GM12878 (cell line): Measurements from ENCODE around the gene DEFB114. TPM values are rescaled to one million over a fixed set of nuclear protein-coding genes. Genes with fewer than 3 reads are reported as not detected.

Source experiments
- ATAC-seq: fragments of 200-7000 bp; cut with Tn5 transposase; 3 replicates; pipeline ENCODE4 v1.9.1; 2020; ENCODE audit warnings: mild to moderate bottlenecking, moderate library complexity
- BruUV-seq: library from RNA; stranded (reverse); fragments of 400-500 nt; replicated peaks from 2 replicates; lab custom pipeline; 2021; lab: Mats Ljungman, UMichigan
- CTCF ChIA-PET: fragments of 300-600 bp; sonication (Branson Sonifier 250); formaldehyde crosslinking; extraction: SDS; loops from one replicate; lab custom pipeline; 2021; ENCODE audit warnings: inconsistent platforms; lab: Yijun Ruan, JAX
- POLR2A ChIA-PET: fragments of 350-600 bp; formaldehyde crosslinking; extraction: SDS; loops from one replicate; lab custom pipeline; 2021; ENCODE audit warnings: inconsistent platforms; lab: Charles Lee
- RAD21 ChIA-PET: fragments of 300-600 bp; sonication (Branson Sonifier 250); formaldehyde crosslinking; loops from one replicate; lab custom pipeline; 2023; ENCODE audit warnings: antibody characterized with exemption; ENCODE audit not compliant: unreplicated experiment; lab: Charles Lee
- SMC1A ChIA-PET: fragments of 300-600 bp; sonication (Branson Sonifier 250); formaldehyde crosslinking; loops from one replicate; lab custom pipeline; 2023; ENCODE audit not compliant: unreplicated experiment, uncharacterized antibody; lab: Charles Lee
- DNase-seq: peaks from one replicate; pipeline ENCODE4 v3.0.0-alpha.2; 2011; ENCODE audit warnings: low read depth, low spot score
- FAIRE-seq: peaks from 3 replicates; lab custom pipeline; 2011; peaks lifted over from hg19 to GRCh38; lab: Jason Lieb, UNC
- H2AFZ ChIP-seq: 2 replicates; pipeline ENCODE4 v1.6.0; 2011; ENCODE audit warnings: low read depth, low read length, control low read depth; ENCODE audit not compliant: control insufficient read depth
- H3K27ac ChIP-seq: 2 replicates; pipeline ENCODE4 v1.5.1; 2011; ENCODE audit warnings: control low read depth; ENCODE audit not compliant: control insufficient read depth, insufficient read depth
- H3K27me3 ChIP-seq, 2 experiments: replicated peaks in 1 of 2; 2 replicates each; pipeline versions ENCODE4 v1.6.0 to v1.6.1; 2011; ENCODE audit warnings: low read length in 1 of 2; ENCODE audit not compliant: control insufficient read depth in 2 of 2, insufficient read depth in 2 of 2
- H3K36me3 ChIP-seq, 2 experiments: 2 replicates each; pipeline ENCODE4 v1.5.1; 2011; ENCODE audit warnings: low read length in 1 of 2; ENCODE audit not compliant: control insufficient read depth in 2 of 2, insufficient read depth in 2 of 2
- H3K4me1 ChIP-seq: 2 replicates; pipeline ENCODE4 v1.6.1; 2011; ENCODE audit warnings: mild to moderate bottlenecking, low read length, moderate library complexity, mixed read lengths; ENCODE audit not compliant: control insufficient read depth, insufficient read depth
- H3K4me2 ChIP-seq: 2 replicates; pipeline ENCODE4 v1.6.0; 2011; ENCODE audit warnings: control low read depth; ENCODE audit not compliant: control insufficient read depth, insufficient read depth
- H3K4me3 ChIP-seq: fragments of 200-600 bp; sonication (generic); 2 replicates; pipeline ENCODE4 v1.5.1; 2016
- H3K79me2 ChIP-seq: 2 replicates; pipeline ENCODE4 v1.6.0; 2011; ENCODE audit warnings: low read length; ENCODE audit not compliant: control insufficient read depth, insufficient read depth
- H3K9ac ChIP-seq: 2 replicates; pipeline ENCODE4 v1.8.0; 2011; ENCODE audit warnings: low read length, control low read depth, mixed read lengths; ENCODE audit not compliant: control insufficient read depth, insufficient read depth
- H3K9me3 ChIP-seq: replicated peaks from 3 replicates; pipeline ENCODE4 v1.5.1; 2011; ENCODE audit warnings: mild to moderate bottlenecking, low read length; ENCODE audit not compliant: control insufficient read depth, insufficient read depth
- H4K20me1 ChIP-seq: 2 replicates; pipeline ENCODE4 v1.6.0; 2011; ENCODE audit not compliant: control insufficient read depth, insufficient read depth
- CHD1 ChIP-seq: IDR thresholded peaks from 2 replicates; pipeline ENCODE4 v1.6.1; 2012; ENCODE audit warnings: low read depth, low read length, improper control_type of control experiment
- E2F8 ChIP-seq: fragments of 450-650 bp; IDR thresholded peaks from 2 replicates; pipeline ENCODE4 v1.6.1; 2018; ENCODE audit warnings: mild to moderate bottlenecking, low read depth, moderate library complexity; ENCODE audit not compliant: partially characterized antibody
- EED ChIP-seq: sonication (generic); IDR thresholded peaks from 2 replicates; pipeline ENCODE4 v1.6.1; 2016; ENCODE audit warnings: antibody characterized with exemption, low read depth
- HDGF ChIP-seq: fragments of 450-650 bp; IDR thresholded peaks from 2 replicates; pipeline ENCODE4 v1.6.1; 2016; ENCODE audit warnings: antibody characterized with exemption
- MYC ChIP-seq: IDR thresholded peaks from 2 replicates; pipeline ENCODE4 v1.6.1; 2011; ENCODE audit warnings: mild to moderate bottlenecking, low read length, moderate library complexity, inconsistent platforms; ENCODE audit not compliant: insufficient read depth, insufficient replicate concordance, insufficient read length, severe bottlenecking
- NBN ChIP-seq: fragments of 450-650 bp; IDR thresholded peaks from 2 replicates; pipeline ENCODE4 v1.6.1; 2016
- NR2C1 ChIP-seq: fragments of 450-650 bp; IDR thresholded peaks from 2 replicates; pipeline ENCODE4 v1.6.1; 2017; ENCODE audit warnings: antibody characterized with exemption, mild to moderate bottlenecking, moderate library complexity
- PAX8 ChIP-seq: fragments of 450-650 bp; IDR thresholded peaks from 2 replicates; pipeline ENCODE4 v1.6.1; 2017; ENCODE audit warnings: mild to moderate bottlenecking, moderate library complexity
- RCOR1 ChIP-seq: conservative IDR thresholded peaks from 2 replicates; pipeline ENCODE4 v1.6.1; 2012; ENCODE audit warnings: low read depth, low read length, improper control_type of control experiment
- SREBF1 ChIP-seq: IDR thresholded peaks from 2 replicates; pipeline ENCODE4 v1.6.1; 2012; ENCODE audit warnings: mild to moderate bottlenecking, low read length
- SRF ChIP-seq, 2 experiments: IDR thresholded peaks; 2 replicates each; pipeline ENCODE4 v1.6.1; 2011; ENCODE audit warnings: low read depth in 2 of 2, low read length in 2 of 2, mild to moderate bottlenecking in 1 of 2, moderate library complexity in 1 of 2
- USF2 ChIP-seq: IDR thresholded peaks from 2 replicates; pipeline ENCODE4 v1.6.1; 2011; ENCODE audit warnings: low read depth, low read length, improper control_type of control experiment, borderline replicate concordance
- ZNF274 ChIP-seq: IDR thresholded peaks from one replicate; pipeline ENCODE4 v1.8.0; 2011; ENCODE audit not compliant: insufficient read length, insufficient read depth
- ZNF384 ChIP-seq: IDR thresholded peaks from 2 replicates; pipeline ENCODE4 v1.6.1; 2012; ENCODE audit warnings: low read depth, mild to moderate bottlenecking, low read length, improper control_type of control experiment, borderline replicate concordance
- ZNF622 ChIP-seq: fragments of 450-650 bp; IDR thresholded peaks from 2 replicates; pipeline ENCODE4 v1.6.1; 2017; ENCODE audit warnings: mild to moderate bottlenecking, inconsistent platforms
- ZSCAN29 ChIP-seq: fragments of 450-650 bp; IDR thresholded peaks from 2 replicates; pipeline ENCODE4 v1.6.1; 2017; ENCODE audit warnings: mild to moderate bottlenecking, moderate library complexity
- WGBS: methylation state at CpG from one replicate; pipeline ENCODE4 v1.1.6; 2016; ENCODE audit warnings: low lambda C conversion rate; ENCODE audit not compliant: insufficient replicate concordance, insufficient coverage; ENCODE audit errors: missing lambda C conversion rate; 5-methylcytosine and 5-hydroxymethylcytosine counted together
- in situ Hi-C: fragments of 300-500 bp; cut with MboI; formaldehyde crosslinking; loops from 9 replicates; pipeline ENCODE4 v1.14.3; 2018; ENCODE audit warnings: mixed read lengths
- intact Hi-C: fragments of 100-400 bp; cut with micrococcal nuclease; formaldehyde crosslinking; loops from one replicate; pipeline ENCODE4 v1.14.2; 2022; ENCODE audit not compliant: unreplicated experiment
- polyA plus RNA-seq, 11 experiments: library from polyadenylated mRNA; depleted of rRNA in 4 of 11; unstranded in 6 of 11; stranded (reverse) in 5 of 11; fragments of >200 nt; fragmentation: Nextera tagmentation in 4 of 11; fragmentation: Illumina TruSeq in 1 of 11; extraction: Ambion mirVana in 4 of 11; extraction: Trizol in 1 of 11; gene quantifications; 1 replicate in 1 of 11; 2 replicates in 10 of 11; pipeline versions ENCODE4 v1.2.1 to v1.2.3, GENCODE V29; 2011 to 2016; ENCODE audit warnings: inconsistent platforms in 2 of 11, missing spikeins in 2 of 11, low read depth in 1 of 11
- total RNA-seq, 4 experiments: library from RNA; depleted of rRNA in 3 of 4; stranded (reverse); fragments of >200 nt in 3 of 4; fragmentation: Illumina TruSeq in 1 of 4; extraction: Trizol in 1 of 4; gene quantifications; 2 replicates each; pipeline versions ENCODE4 v1.2.1 to v1.2.3, GENCODE V29; 2013 to 2021
- TF ChIP-seq, protein P1 (sequence below): fragments of 450-650 bp; conservative IDR thresholded peaks from 2 replicates; pipeline ENCODE4 v1.6.1; 2017; ENCODE audit warnings: mild to moderate bottlenecking, moderate library complexity
- TF ChIP-seq, protein P2 (sequence below): IDR thresholded peaks from 2 replicates; pipeline ENCODE4 v1.6.1; 2012; ENCODE audit warnings: low read depth, low read length, improper control_type of control experiment

The DEFB114 gene
- total and polyA plus RNA-seq, 10 of the 15 experiments (the other 5 are each of a cell fraction or from before 2014, with no cell fraction given): not detected

DNA sequence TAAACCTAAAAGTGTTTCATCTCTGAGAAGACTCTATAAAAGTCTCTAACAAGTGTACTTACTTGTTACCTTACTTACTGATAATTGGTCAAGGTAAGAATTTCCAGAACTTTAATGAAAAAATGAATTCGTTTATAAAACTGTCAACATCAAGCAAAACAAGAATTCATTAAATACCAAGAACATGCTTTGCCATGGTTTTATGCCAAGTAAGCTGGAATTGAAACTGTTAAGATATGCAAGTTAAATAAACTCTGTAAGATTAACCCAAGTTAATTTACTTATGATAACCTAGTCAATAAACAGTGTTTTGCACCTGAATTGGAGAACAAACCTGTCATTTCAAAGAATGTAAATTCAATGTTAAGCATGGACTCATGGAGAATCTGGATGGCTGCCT is 22.6 kb upstream of the DEFB114 start (continued):
- TF ChIP-seq E2F8 (no peak), SREBF1 (no peak), SRF (IDR thresholded peaks at IDR 0.05; ENCODE audit: low read depth in 2 of 2, low read length in 2 of 2) (no peak), ZNF274 (no peak), PAX8 (no peak), NBN (no peak), ZNF384 (no peak), RCOR1 (no peak), HDGF (no peak), ZSCAN29 (no peak)
- TF ChIP-seq, all 136 proteins: peak for 0

DNA sequence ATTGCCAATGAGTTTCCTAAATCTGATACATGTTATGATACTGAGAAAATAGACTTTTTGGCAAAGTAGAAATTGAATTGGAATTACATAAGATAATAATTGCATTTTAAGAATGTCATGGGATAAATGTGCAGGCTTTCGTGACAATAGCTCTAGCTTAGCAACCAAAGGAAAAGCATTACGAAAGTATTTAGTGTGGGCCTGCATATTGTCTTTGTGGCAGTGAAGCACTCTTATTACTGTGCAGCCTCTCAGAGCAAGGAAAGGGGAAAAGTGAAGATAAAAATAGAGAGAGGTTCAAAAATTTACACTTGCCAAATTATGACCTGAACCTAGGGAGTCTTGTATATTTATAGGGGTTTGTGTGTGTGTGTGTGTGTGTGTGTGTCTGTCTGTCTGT is 18.1 kb upstream of the DEFB114 start:
- BruUV-seq: no TSS peak
- no peak for FAIRE-seq
- SMC1A ChIA-PET: no interaction called here
- TF ChIP-seq, protein P1, sequence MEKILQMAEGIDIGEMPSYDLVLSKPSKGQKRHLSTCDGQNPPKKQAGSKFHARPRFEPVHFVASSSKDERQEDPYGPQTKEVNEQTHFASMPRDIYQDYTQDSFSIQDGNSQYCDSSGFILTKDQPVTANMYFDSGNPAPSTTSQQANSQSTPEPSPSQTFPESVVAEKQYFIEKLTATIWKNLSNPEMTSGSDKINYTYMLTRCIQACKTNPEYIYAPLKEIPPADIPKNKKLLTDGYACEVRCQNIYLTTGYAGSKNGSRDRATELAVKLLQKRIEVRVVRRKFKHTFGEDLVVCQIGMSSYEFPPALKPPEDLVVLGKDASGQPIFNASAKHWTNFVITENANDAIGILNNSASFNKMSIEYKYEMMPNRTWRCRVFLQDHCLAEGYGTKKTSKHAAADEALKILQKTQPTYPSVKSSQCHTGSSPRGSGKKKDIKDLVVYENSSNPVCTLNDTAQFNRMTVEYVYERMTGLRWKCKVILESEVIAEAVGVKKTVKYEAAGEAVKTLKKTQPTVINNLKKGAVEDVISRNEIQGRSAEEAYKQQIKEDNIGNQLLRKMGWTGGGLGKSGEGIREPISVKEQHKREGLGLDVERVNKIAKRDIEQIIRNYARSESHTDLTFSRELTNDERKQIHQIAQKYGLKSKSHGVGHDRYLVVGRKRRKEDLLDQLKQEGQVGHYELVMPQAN: no peak
- TF ChIP-seq ZNF622 (no peak), NR2C1 (no peak), CHD1 (no peak), MYC (no peak), EED (no peak), USF2 (no peak), RCOR1 (no peak)
- TF ChIP-seq, protein P2, sequence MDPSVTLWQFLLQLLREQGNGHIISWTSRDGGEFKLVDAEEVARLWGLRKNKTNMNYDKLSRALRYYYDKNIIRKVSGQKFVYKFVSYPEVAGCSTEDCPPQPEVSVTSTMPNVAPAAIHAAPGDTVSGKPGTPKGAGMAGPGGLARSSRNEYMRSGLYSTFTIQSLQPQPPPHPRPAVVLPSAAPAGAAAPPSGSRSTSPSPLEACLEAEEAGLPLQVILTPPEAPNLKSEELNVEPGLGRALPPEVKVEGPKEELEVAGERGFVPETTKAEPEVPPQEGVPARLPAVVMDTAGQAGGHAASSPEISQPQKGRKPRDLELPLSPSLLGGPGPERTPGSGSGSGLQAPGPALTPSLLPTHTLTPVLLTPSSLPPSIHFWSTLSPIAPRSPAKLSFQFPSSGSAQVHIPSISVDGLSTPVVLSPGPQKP: no peak

More for the DNA sequence above, 18.1 kb upstream of the DEFB114 start:
- H3K4me2 ChIP-seq: no peak overlapping the region
- H2AFZ ChIP-seq: no peak overlapping the region
- H3K9ac ChIP-seq: no peak overlapping the region
- CTCF ChIA-PET: no interaction called here
- intact Hi-C loops: no loop called here
- no peaks in the 10 kb centered on the region for H3K36me3 ChIP-seq
- H3K4me1 ChIP-seq: no peaks in the 10 kb centered on the region; the same call in none of the 2 replicates
- H4K20me1 ChIP-seq: no peaks in the 10 kb centered on the region
- no peaks in the 10 kb centered on the region for H3K27me3 ChIP-seq
- ATAC-seq (no peak), DNase-seq (no peak)
- no peak overlapping the region for H3K27ac ChIP-seq
- POLR2A ChIA-PET: no interaction called here
- in situ Hi-C loops: no loop called here
- 53% methylated on average over 2 of the region's 2 CpGs for WGBS
- no peaks in the 10 kb centered on the region for H3K9me3 ChIP-seq
- no peak overlapping the region for H3K4me3 ChIP-seq
- no peaks in the 10 kb centered on the region for H3K79me2 ChIP-seq
- RAD21 ChIA-PET: no interaction called here
